ENCODE data around the gene FGF14. TPM values are rescaled to one million over a fixed set of nuclear protein-coding genes. Genes with fewer than 3 reads are reported as not detected.
"Not testable (repeated sequence)": the region's sequence is repeated elsewhere in the genome, so short reads cannot be mapped to it uniquely, and the experiment has no call there.

FGF14 gene
- total RNA-seq, 3 donors from 2014 or later, result under 0.01 to 0.29 (median under 0.01) TPM

DNA sequence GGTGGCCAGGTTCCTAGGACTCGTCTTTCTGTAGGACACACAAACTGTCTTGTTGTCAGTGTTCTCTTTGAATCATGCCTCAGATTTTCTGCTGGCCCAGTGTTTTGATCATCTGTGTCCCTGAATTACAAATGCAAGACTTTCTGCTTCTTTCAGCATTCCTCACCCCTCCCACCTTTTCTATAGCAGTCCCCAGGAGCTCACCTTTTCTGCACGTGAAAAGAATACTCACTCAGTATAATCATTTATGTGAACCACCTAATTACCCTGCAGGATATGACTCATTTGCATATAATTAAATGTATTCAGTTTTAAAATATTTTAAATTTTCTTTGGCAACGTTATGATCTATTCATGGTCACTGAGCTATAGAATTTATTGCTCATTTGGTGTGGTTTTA lies 560.1 kb downstream of the FGF14 start:
- no peak overlapping the region for H3K4me3 ChIP-seq
- no peaks in the 10 kb centered on the region for H3K27me3 ChIP-seq
- no peaks in the 10 kb centered on the region for H3K9me3 ChIP-seq
- TF ChIP-seq POLR2AphosphoS5 (IDR thresholded peaks at IDR 0.05), result no peak
- no peak for TF ChIP-seq POLR2A (IDR thresholded peaks at IDR 0.05)
- TF ChIP-seq, protein P1, sequence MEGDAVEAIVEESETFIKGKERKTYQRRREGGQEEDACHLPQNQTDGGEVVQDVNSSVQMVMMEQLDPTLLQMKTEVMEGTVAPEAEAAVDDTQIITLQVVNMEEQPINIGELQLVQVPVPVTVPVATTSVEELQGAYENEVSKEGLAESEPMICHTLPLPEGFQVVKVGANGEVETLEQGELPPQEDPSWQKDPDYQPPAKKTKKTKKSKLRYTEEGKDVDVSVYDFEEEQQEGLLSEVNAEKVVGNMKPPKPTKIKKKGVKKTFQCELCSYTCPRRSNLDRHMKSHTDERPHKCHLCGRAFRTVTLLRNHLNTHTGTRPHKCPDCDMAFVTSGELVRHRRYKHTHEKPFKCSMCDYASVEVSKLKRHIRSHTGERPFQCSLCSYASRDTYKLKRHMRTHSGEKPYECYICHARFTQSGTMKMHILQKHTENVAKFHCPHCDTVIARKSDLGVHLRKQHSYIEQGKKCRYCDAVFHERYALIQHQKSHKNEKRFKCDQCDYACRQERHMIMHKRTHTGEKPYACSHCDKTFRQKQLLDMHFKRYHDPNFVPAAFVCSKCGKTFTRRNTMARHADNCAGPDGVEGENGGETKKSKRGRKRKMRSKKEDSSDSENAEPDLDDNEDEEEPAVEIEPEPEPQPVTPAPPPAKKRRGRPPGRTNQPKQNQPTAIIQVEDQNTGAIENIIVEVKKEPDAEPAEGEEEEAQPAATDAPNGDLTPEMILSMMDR (IDR thresholded peaks at IDR 0.05), result no peak
- no peaks in the 10 kb centered on the region for H3K36me3 ChIP-seq
- H3K27ac ChIP-seq, result no peak overlapping the region
- no peak for DNase-seq (ENCODE audit: low spot score in 2 of 2)
- intact Hi-C loops (cut with DNase I; ENCODE audit: low total_unique reads), result no loop called here
- H3K4me1 ChIP-seq, result no peaks in the 10 kb centered on the region

DNA sequence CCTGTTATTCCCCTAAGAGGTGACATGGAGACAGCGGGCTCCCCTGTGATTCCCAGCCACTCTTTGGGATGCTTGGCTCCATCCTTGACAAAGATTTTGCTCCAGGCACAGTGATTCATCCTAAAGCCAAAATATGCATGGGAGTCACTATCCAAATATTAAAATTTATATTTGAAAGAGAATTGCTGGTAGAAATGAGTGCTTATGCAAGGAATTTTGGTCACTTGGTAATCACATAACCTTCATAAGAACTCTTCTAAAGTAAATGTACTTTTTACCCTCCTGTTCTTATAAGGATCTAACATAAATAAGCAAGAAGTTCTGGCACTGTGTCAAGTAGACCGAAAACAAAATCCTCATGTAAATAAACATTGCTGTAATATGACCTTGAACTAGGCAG lies 563.5 kb downstream of the FGF14 start:
- no peak for DNase-seq (ENCODE audit: low spot score in 2 of 2)
- H3K9me3 ChIP-seq, result no peaks in the 10 kb centered on the region
- no peak overlapping the region for H3K27ac ChIP-seq
- H3K4me3 ChIP-seq, result no peak overlapping the region
- intact Hi-C loops (cut with DNase I; ENCODE audit: low total_unique reads), result no loop called here
- H3K36me3 ChIP-seq, result no peaks in the 10 kb centered on the region
- no peaks in the 10 kb centered on the region for H3K27me3 ChIP-seq
- no peaks in the 10 kb centered on the region for H3K4me1 ChIP-seq
- TF ChIP-seq POLR2AphosphoS5 (IDR thresholded peaks at IDR 0.05), result no peak
- TF ChIP-seq POLR2A (IDR thresholded peaks at IDR 0.05), result no peak
- TF ChIP-seq, protein P1 (IDR thresholded peaks at IDR 0.05), result no peak

DNA sequence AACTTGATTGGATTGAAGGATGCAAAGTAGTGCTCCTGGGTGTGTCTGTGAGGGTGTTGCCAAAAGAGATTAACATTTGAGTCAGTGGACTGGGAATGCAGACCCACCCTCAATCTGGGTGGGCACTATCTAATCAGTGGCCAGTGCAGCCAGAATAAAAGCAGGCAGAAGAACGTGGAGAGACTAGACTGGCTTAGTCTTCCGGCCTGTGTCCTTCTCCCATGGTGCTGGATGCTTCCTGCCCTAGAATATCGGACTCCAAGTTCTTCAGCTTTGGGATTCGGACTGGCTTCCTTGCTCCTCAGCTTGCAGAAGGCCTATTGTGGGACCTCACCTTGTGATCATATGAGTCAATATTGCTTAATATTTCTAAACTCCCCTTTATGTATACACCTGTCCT lies 564.1 kb downstream of the FGF14 start:
- H3K9me3 ChIP-seq; H3K27ac ChIP-seq; H3K4me1 ChIP-seq; H3K36me3 ChIP-seq; intact Hi-C loops (cut with DNase I; ENCODE audit: low total_unique reads); DNase-seq (ENCODE audit: low spot score in 2 of 2); H3K4me3 ChIP-seq; H3K27me3 ChIP-seq: not testable (repeated sequence)

DNA sequence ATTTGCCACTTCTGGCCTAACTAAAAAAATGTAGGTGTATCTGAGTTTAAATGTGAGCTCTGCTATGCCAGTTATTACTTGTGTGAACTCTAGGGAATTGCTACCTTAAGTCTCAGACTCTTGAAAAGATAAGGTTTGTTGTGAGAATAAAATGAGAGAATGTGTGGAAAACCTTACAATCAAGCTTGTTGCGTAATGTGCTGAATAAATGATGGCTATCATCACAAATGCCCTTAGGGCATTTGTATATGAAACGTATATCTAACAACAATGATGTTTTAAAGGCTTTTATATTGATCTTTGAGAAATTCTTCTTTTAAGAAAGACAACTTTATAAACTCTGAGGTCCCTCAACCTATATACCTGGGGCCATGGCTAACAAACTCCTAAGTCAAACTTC lies 564.6 kb downstream of the FGF14 start:
- H3K27me3 ChIP-seq, result no peaks in the 10 kb centered on the region
- H3K27ac ChIP-seq, result no peak overlapping the region
- intact Hi-C loops (cut with DNase I; ENCODE audit: low total_unique reads), result no loop called here
- H3K9me3 ChIP-seq, result no peaks in the 10 kb centered on the region
- no peak for DNase-seq (ENCODE audit: low spot score in 2 of 2)
- no peaks in the 10 kb centered on the region for H3K36me3 ChIP-seq
- no peak overlapping the region for H3K4me3 ChIP-seq
- TF ChIP-seq, protein P1 (IDR thresholded peaks at IDR 0.05), result no peak
- TF ChIP-seq POLR2AphosphoS5 (IDR thresholded peaks at IDR 0.05), result no peak
- no peaks in the 10 kb centered on the region for H3K4me1 ChIP-seq

DNA sequence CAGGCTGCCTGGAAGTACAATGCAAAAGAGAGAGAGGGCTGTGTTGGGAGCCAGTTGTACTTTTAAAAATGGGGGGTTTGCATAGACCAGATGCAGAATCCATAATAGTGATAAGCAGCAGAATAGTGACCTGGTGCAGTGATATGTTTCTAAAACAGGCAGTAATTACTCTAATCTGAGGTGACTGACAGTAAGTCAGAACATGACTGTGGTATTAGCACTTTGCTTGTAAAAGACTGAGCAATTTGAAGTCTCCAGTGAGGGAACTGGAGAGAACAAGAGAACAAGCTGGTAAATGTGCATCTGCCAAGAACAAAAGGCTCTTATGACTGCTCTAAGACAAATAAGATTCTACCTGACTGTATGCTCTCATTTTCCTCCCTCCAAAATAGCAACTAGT lies 565.9 kb downstream of the FGF14 start:
- H3K9me3 ChIP-seq, result no peaks in the 10 kb centered on the region
- no peak overlapping the region for H3K27ac ChIP-seq
- no peak for DNase-seq (ENCODE audit: low spot score in 2 of 2)
- TF ChIP-seq POLR2A (IDR thresholded peaks at IDR 0.05), result no peak
- no peak for TF ChIP-seq POLR2AphosphoS5 (IDR thresholded peaks at IDR 0.05)
- TF ChIP-seq, protein P1 (IDR thresholded peaks at IDR 0.05), result no peak
- no peak overlapping the region for H3K4me3 ChIP-seq
- no peaks in the 10 kb centered on the region for H3K36me3 ChIP-seq
- H3K27me3 ChIP-seq, result no peaks in the 10 kb centered on the region
- intact Hi-C loops (cut with DNase I; ENCODE audit: low total_unique reads), result no loop called here
- no peaks in the 10 kb centered on the region for H3K4me1 ChIP-seq

DNA sequence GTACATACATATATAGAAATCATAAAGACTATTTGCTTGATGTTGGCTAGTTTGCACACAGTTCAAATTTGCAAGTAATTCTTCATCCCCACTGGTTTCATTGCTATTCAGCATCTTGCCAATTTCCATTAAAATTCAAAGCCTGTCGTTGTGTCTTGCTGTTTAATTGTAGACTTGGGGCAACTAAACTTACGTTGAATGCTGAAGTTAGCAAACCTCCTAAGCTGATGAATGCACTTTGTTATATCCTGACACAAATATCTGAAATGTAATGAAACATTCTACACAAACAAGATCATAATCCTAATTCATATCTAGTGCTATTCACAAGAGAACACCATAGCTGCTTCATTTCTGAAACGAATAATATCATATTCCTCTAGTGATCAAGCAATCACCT lies 568.2 kb downstream of the FGF14 start:
- intact Hi-C loops (cut with DNase I; ENCODE audit: low total_unique reads), result no loop called here
- no peak for DNase-seq (ENCODE audit: low spot score in 2 of 2)
- H3K4me1 ChIP-seq, result no peaks in the 10 kb centered on the region
- no peaks in the 10 kb centered on the region for H3K9me3 ChIP-seq
- no peak overlapping the region for H3K4me3 ChIP-seq
- no peaks in the 10 kb centered on the region for H3K36me3 ChIP-seq
- H3K27me3 ChIP-seq, result no peaks in the 10 kb centered on the region
- no peak overlapping the region for H3K27ac ChIP-seq
- TF ChIP-seq POLR2A (IDR thresholded peaks at IDR 0.05) (no peak), POLR2AphosphoS5 (IDR thresholded peaks at IDR 0.05) (no peak)
- TF ChIP-seq, protein P1 (IDR thresholded peaks at IDR 0.05), result no peak
